NCI-H2107 treated with DMSO at 0.1 percent for 48 hours (cell line): ENCODE data around the gene WDR7.

Experiments
- DNase-seq: peaks from one replicate; lab custom pipeline; 2025; ENCODE audit not compliant: unreplicated experiment; lab: John Stamatoyannopoulos, UW

The WDR7 gene

GRCh38 chr18:57073501-57074187 lies 422.5 kb downstream of the WDR7 start:
- DNase-seq, result no peak

GRCh38 chr18:57075716-57076400 lies 424.7 kb downstream of the WDR7 start:
- no peak for DNase-seq

GRCh38 chr18:57077005-57077765 lies 426.0 kb downstream of the WDR7 start:
- no peak for DNase-seq

GRCh38 chr18:57077786-57078552 lies 426.8 kb downstream of the WDR7 start:
- no peak for DNase-seq

GRCh38 chr18:57078614-57079013 lies 427.5 kb downstream of the WDR7 start:
- no peak for DNase-seq

GRCh38 chr18:57080479-57080878 lies 429.3 kb downstream of the WDR7 start:
- no peak for DNase-seq

- DNase-seq, result no peak
Measured at GRCh38 chr18:57081899-57082298, 430.7 kb downstream of the WDR7 start.

GRCh38 chr18:57083485-57083884 lies 432.3 kb downstream of the WDR7 start:
- no peak for DNase-seq

- no peak for DNase-seq
Measured at GRCh38 chr18:57084331-57085271, 433.4 kb downstream of the WDR7 start.

- no peak for DNase-seq
Measured at GRCh38 chr18:57085371-57085770, 434.2 kb downstream of the WDR7 start.

- no peak for DNase-seq
Measured at GRCh38 chr18:57086163-57086562, 435.0 kb downstream of the WDR7 start.
